ENCODE data around the gene SLC15A3. TPM values are rescaled to one million over a fixed set of nuclear protein-coding genes. Genes with fewer than 3 reads are reported as not detected.

SLC15A3 gene
- polyA plus RNA-seq, 3 donors = 27.1 to 121 (median 35.0) TPM

DNA sequence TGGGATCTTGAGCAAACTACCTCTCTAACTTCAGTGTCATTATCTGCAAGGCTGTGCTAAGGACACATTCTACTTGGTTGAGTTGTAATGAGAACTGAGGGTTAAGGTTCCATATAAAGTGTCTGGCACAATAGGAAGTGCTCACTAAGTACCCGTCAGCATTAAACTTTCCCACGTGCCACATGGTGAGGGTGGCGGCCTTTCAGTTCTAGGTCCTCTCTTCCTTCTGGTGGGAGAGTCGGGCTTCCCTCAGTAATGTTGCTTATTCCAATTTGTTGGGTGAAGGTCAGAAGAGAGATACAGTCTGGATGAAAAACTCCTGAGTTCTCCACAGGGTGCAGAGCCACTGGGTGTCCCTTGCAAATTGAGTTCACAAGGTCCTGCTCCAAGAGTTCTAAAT lies 14.9 kb upstream of the SLC15A3 start:
- Histone ChIP-seq H3K9ac (ENCODE audit: insufficient read depth, low read length, poor library complexity, severe bottlenecking) (no peak overlapping the region), H3K4me3 (replicated peaks in 1 of 3; ENCODE audit: low read depth in 2 of 3, low read length in 3 of 3) (no peak overlapping the region), H3K4me1 (ENCODE audit: control insufficient read depth in 1 of 2, insufficient read depth in 2 of 2, low read length in 2 of 2) (peaks cover 0 to 10% of the 10 kb centered on the region in 2 donors), H3K79me2 (ENCODE audit: insufficient read depth, low read length) (no peaks in the 10 kb centered on the region), H3K27ac (ENCODE audit: low read depth in 1 of 2, low read length in 2 of 2) (no peak overlapping the region), H2AFZ (ENCODE audit: insufficient read depth, low read depth, low read length, poor library complexity, severe bottlenecking) (no peak overlapping the region), H3K36me3 (replicated peaks in 1 of 2; ENCODE audit: control insufficient read depth in 1 of 2, insufficient read depth in 2 of 2, low read length in 2 of 2) (no peaks in the 10 kb centered on the region), H3K4me2 (replicated peaks; ENCODE audit: extremely low read depth, low read length, poor library complexity, severe bottlenecking) (no peak overlapping the region), H4K20me1 (ENCODE audit: insufficient read depth, low read length) (no peaks in the 10 kb centered on the region), H3K9me3 (replicated peaks in 1 of 2; ENCODE audit: control insufficient read depth in 1 of 2, insufficient read depth in 1 of 2, low read length in 2 of 2) (peaks cover 7 to 8% of the 10 kb centered on the region in 2 donors), H3K27me3 (ENCODE audit: control insufficient read depth in 2 of 2, insufficient read depth in 2 of 2, low read length in 2 of 2) (peaks cover 10 to 26% of the 10 kb centered on the region in 2 donors)
- WGBS (ENCODE audit: insufficient coverage) = no CpG with 5 or more reads among the region's 4 CpGs
- Mint-ChIP-seq H3K36me3 (no peaks in the 10 kb centered on the region), H3K4me3 (peak overlapping the region in 1 of 2 donors; percentile 21), H3K9me3 (peaks cover 0 to 16% (median 10%) of the 10 kb centered on the region in 7 donors), H3K27me3 (ENCODE audit: low read depth in 3 of 3) (peaks cover 24 to 45% (median 37%) of the 10 kb centered on the region in 3 donors), H3K27ac (peak overlapping the region in 1 of 7 donors; percentile 84), H3K4me1 (peaks cover 29% of the 10 kb centered on the region)
- DNase-seq = no peak
- intact Hi-C loops (cut with micrococcal nuclease) = no loop called here
- TF ChIP-seq, protein P1, sequence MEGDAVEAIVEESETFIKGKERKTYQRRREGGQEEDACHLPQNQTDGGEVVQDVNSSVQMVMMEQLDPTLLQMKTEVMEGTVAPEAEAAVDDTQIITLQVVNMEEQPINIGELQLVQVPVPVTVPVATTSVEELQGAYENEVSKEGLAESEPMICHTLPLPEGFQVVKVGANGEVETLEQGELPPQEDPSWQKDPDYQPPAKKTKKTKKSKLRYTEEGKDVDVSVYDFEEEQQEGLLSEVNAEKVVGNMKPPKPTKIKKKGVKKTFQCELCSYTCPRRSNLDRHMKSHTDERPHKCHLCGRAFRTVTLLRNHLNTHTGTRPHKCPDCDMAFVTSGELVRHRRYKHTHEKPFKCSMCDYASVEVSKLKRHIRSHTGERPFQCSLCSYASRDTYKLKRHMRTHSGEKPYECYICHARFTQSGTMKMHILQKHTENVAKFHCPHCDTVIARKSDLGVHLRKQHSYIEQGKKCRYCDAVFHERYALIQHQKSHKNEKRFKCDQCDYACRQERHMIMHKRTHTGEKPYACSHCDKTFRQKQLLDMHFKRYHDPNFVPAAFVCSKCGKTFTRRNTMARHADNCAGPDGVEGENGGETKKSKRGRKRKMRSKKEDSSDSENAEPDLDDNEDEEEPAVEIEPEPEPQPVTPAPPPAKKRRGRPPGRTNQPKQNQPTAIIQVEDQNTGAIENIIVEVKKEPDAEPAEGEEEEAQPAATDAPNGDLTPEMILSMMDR (IDR thresholded peaks at IDR 0.05) = no peak

DNA sequence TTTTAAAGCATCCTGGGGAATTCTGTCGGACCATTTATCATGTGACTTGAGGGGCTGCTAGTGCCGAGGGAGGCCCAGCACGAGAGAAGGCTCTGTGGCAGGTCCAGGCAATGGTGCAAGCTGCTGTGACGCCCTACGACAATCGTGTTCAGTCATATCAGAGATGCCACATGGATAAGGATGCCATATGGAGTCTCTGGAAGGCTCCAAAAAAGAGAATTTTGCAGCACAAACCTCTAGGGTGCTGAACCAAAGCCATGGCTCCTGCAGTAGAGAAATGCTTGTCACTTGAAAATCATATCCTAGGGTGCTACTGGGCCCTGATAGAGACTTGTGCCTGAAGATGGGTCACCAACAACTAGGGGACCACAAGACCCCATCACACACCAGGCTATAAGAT lies 12.8 kb upstream of the SLC15A3 start:
- Histone ChIP-seq H3K4me1 (ENCODE audit: control insufficient read depth in 1 of 2, insufficient read depth in 2 of 2, low read length in 2 of 2) (peaks cover 0 to 4% of the 10 kb centered on the region in 2 donors), H2AFZ (ENCODE audit: insufficient read depth, low read depth, low read length, poor library complexity, severe bottlenecking) (no peak overlapping the region), H3K36me3 (replicated peaks in 1 of 2; ENCODE audit: control insufficient read depth in 1 of 2, insufficient read depth in 2 of 2, low read length in 2 of 2) (no peaks in the 10 kb centered on the region), H3K27ac (ENCODE audit: low read depth in 1 of 2, low read length in 2 of 2) (no peak overlapping the region), H3K79me2 (ENCODE audit: insufficient read depth, low read length) (no peaks in the 10 kb centered on the region), H3K9ac (ENCODE audit: insufficient read depth, low read length, poor library complexity, severe bottlenecking) (no peak overlapping the region), H3K4me3 (replicated peaks in 1 of 3; ENCODE audit: low read depth in 2 of 3, low read length in 3 of 3) (no peak overlapping the region), H4K20me1 (ENCODE audit: insufficient read depth, low read length) (no peaks in the 10 kb centered on the region), H3K4me2 (replicated peaks; ENCODE audit: extremely low read depth, low read length, poor library complexity, severe bottlenecking) (no peak overlapping the region), H3K27me3 (ENCODE audit: control insufficient read depth in 2 of 2, insufficient read depth in 2 of 2, low read length in 2 of 2) (peaks cover 26 to 37% of the 10 kb centered on the region in 2 donors), H3K9me3 (replicated peaks in 1 of 2; ENCODE audit: control insufficient read depth in 1 of 2, insufficient read depth in 1 of 2, low read length in 2 of 2) (peaks cover 7 to 8% of the 10 kb centered on the region in 2 donors)
- intact Hi-C loops (cut with micrococcal nuclease) = no loop called here
- no peak for DNase-seq
- Mint-ChIP-seq H3K9me3 (peaks cover 0 to 16% (median 10%) of the 10 kb centered on the region in 7 donors), H3K4me3 (no peak overlapping the region), H3K27ac (no peak overlapping the region), H3K36me3 (no peaks in the 10 kb centered on the region), H3K4me1 (peaks cover 12% of the 10 kb centered on the region), H3K27me3 (ENCODE audit: low read depth in 3 of 3) (peaks cover 26 to 46% (median 36%) of the 10 kb centered on the region in 3 donors)
- TF ChIP-seq, protein P1 (IDR thresholded peaks at IDR 0.05) = no peak
- 95% methylated on average over 6 of the region's 6 CpGs for WGBS (ENCODE audit: insufficient coverage)

Measured in CD14-positive monocyte (primary cell).